Right ventricle myocardium superior (tissue), 1 donor: ENCODE data around the gene LRRC74A. TPM values are rescaled to one million over a fixed set of nuclear protein-coding genes. Genes with fewer than 3 reads are reported as not detected.
"Not testable (repeated sequence)": the region's sequence is repeated elsewhere in the genome, so short reads cannot be mapped to it uniquely, and the experiment has no call there.

Experiments used
- ATAC-seq: fragments of 200-7000 bp; cut with Tn5 transposase; one replicate; pipeline ENCODE4 v1.9.1; 2020; ENCODE audit warnings: mild to moderate bottlenecking; ENCODE audit not compliant: poor library complexity
- DNase-seq: peaks from one replicate; pipeline ENCODE4 v3.0.0-alpha.2; 2020
- intact Hi-C: fragments of 100-400 bp; cut with DNase I; formaldehyde crosslinking; loops from one replicate; pipeline ENCODE4 v1.11.2; 2022
- total RNA-seq: library from RNA; stranded (reverse); fragmentation: NEBNext Ultra II Directional; extraction: Animal tissue kit (Norgen Biotek cat#: 25700); gene quantifications from one replicate; pipeline ENCODE4 v1.2.1, GENCODE V29; 2021
- donor health status: DM: no; HTN: yes; CAD: no; lungs with severe emphysema.

LRRC74A gene
- total RNA-seq, 1 donor from 2014 or later: not detected

GRCh38 chr14:76910371-76910890, 84.2 kb downstream of the LRRC74A start:
- ATAC-seq: no peak
- intact Hi-C loops: loop anchor here (5.0 kb wide), 1 partner anchor 33 kb away; no protein-coding TSS in a partner anchor
- no peak for DNase-seq

- intact Hi-C loops: loop anchor here (5.0 kb wide), 1 partner anchor 34 kb away; no protein-coding TSS in a partner anchor
- DNase-seq: no peak
- ATAC-seq: no peak
Measured at GRCh38 chr14:76911473-76911872, 85.3 kb downstream of the LRRC74A start.

GRCh38 chr14:76914533-76915081, 88.4 kb downstream of the LRRC74A start:
- intact Hi-C loops: loop anchor here (5.0 kb wide), 2 partner anchors 37 to 113 kb away; partner anchors contain the start of gene IRF2BPL
- ATAC-seq, DNase-seq: not testable (repeated sequence)

GRCh38 chr14:76916040-76916715, 90.0 kb downstream of the LRRC74A start:
- DNase-seq (no peak), ATAC-seq (no peak)
- intact Hi-C loops: loop anchor here (5.0 kb wide), 1 partner anchor 111 kb away; the partner anchor contains the start of gene IRF2BPL

GRCh38 chr14:76917158-76917596, 91.0 kb downstream of the LRRC74A start:
- DNase-seq: peak; percentile 57

GRCh38 chr14:76917745-76918255, 91.6 kb downstream of the LRRC74A start:
- ATAC-seq (peak; percentile 55), DNase-seq (peak; percentile 89)
- intact Hi-C loops: loop anchor here (2.0 to 5.0 kb wide), 2 partner anchors 39 to 110 kb away; partner anchors contain the start of gene IRF2BPL

More at GRCh38 chr14:76917158-76917596, 91.0 kb downstream of the LRRC74A start:
- ATAC-seq: no peak
- intact Hi-C loops: loop anchor here (5.0 kb wide), 1 partner anchor 110 kb away; the partner anchor contains the start of gene IRF2BPL

GRCh38 chr14:76918256-76918781, 92.1 kb downstream of the LRRC74A start:
- intact Hi-C loops: loop anchor here (2.0 to 5.0 kb wide), 2 partner anchors 38 to 109 kb away; partner anchors contain the start of gene IRF2BPL
- DNase-seq (peak; percentile 80), ATAC-seq (peak; percentile 43)

GRCh38 chr14:76918782-76919394, 92.7 kb downstream of the LRRC74A start:
- ATAC-seq (peak; percentile 87), DNase-seq (peak; percentile 96)
- intact Hi-C loops: loop anchor here (2.0 to 5.0 kb wide), 2 partner anchors 38 to 108 kb away; partner anchors contain the start of gene IRF2BPL

Other genes starting within 250 kb of the LRRC74A start
- 14.3 TPM for gene VASH1, start 64.9 kb upstream of the LRRC74A start, total RNA-seq
- gene ANGEL1, start 13.5 kb upstream of the LRRC74A start, total RNA-seq: 8.7 TPM
- gene IRF2BPL, start 202.3 kb downstream of the LRRC74A start, total RNA-seq: 38.8 TPM